Measurements from ENCODE around the gene MRPL48.
A peak's percentile ranks its signal among the peaks of the same experiment; 100 is the strongest.
"Not testable (repeated sequence)": the region's sequence is repeated elsewhere in the genome, so short reads cannot be mapped to it uniquely, and the experiment has no call there.

MRPL48 gene

GRCh38 chr11:73839123-73839457 lies 51.4 kb downstream of the MRPL48 start:
- no peak for DNase-seq

GRCh38 chr11:73851046-73851764 lies 63.5 kb downstream of the MRPL48 start:
- DNase-seq: peak in 2 of 4 experiments; percentile 51 to 75

GRCh38 chr11:73852049-73852448 lies 64.4 kb downstream of the MRPL48 start:
- DNase-seq: no peak

- DNase-seq: no peak
Measured at GRCh38 chr11:73854680-73855079, 67.0 kb downstream of the MRPL48 start.

- no peak for DNase-seq
Measured at GRCh38 chr11:73856031-73856567, 68.4 kb downstream of the MRPL48 start.

- DNase-seq: no peak
Measured at GRCh38 chr11:73859671-73860070, 72.0 kb downstream of the MRPL48 start.

- no peak for DNase-seq
Measured at GRCh38 chr11:73860202-73860601, 72.5 kb downstream of the MRPL48 start.

GRCh38 chr11:73862986-73863385 lies 75.3 kb downstream of the MRPL48 start:
- DNase-seq: no peak

GRCh38 chr11:73866095-73866579 lies 78.5 kb downstream of the MRPL48 start:
- DNase-seq: no peak

- DNase-seq: no peak
Measured at GRCh38 chr11:73866586-73866996, 78.9 kb downstream of the MRPL48 start.

- no peak for DNase-seq
Measured at GRCh38 chr11:73869332-73869949, 81.8 kb downstream of the MRPL48 start.

GRCh38 chr11:73870261-73870660 lies 82.6 kb downstream of the MRPL48 start:
- no peak for DNase-seq

- no peak for DNase-seq
Measured at GRCh38 chr11:73872749-73873357, 85.2 kb downstream of the MRPL48 start.

- DNase-seq: no peak
Measured at GRCh38 chr11:73875380-73875779, 87.7 kb downstream of the MRPL48 start.

GRCh38 chr11:73875840-73876239 lies 88.2 kb downstream of the MRPL48 start:
- DNase-seq: no peak

- DNase-seq: peak; percentile 97 to 98 (median 98)
Measured at GRCh38 chr11:73876424-73877310, 89.0 kb downstream of the MRPL48 start, which contains the start of the genes COA4 and PAAF1. TSS of gene COA4 (minus strand) at chr11:73876846. CDS start at chr11:73873378, 3,468 bp downstream. TSS of gene PAAF1 (plus strand) at chr11:73876999. CDS start at chr11:73877022, 23 bp downstream.

- no peak for DNase-seq
Measured at GRCh38 chr11:73878771-73879170, 91.1 kb downstream of the MRPL48 start.

- DNase-seq: not testable (repeated sequence)
Measured at GRCh38 chr11:73880449-73880848, 92.8 kb downstream of the MRPL48 start.

- no peak for DNase-seq
Measured at GRCh38 chr11:73883856-73884255, 96.2 kb downstream of the MRPL48 start.

- no peak for DNase-seq
Measured at GRCh38 chr11:73888244-73888643, 100.6 kb downstream of the MRPL48 start.

- DNase-seq: no peak
Measured at GRCh38 chr11:73889019-73889418, 101.3 kb downstream of the MRPL48 start.

- no peak for DNase-seq
Measured at GRCh38 chr11:73889536-73889935, 101.9 kb downstream of the MRPL48 start.
